ENCODE results near the gene RTKN. TPM values are rescaled to one million over a fixed set of nuclear protein-coding genes. Genes with fewer than 3 reads are reported as not detected.

RTKN gene
- total and polyA plus RNA-seq, 2 of the 13 experiments (the other 11 are each of a cell fraction or from before 2014, with no cell fraction given) = 159 to 166 TPM

DNA sequence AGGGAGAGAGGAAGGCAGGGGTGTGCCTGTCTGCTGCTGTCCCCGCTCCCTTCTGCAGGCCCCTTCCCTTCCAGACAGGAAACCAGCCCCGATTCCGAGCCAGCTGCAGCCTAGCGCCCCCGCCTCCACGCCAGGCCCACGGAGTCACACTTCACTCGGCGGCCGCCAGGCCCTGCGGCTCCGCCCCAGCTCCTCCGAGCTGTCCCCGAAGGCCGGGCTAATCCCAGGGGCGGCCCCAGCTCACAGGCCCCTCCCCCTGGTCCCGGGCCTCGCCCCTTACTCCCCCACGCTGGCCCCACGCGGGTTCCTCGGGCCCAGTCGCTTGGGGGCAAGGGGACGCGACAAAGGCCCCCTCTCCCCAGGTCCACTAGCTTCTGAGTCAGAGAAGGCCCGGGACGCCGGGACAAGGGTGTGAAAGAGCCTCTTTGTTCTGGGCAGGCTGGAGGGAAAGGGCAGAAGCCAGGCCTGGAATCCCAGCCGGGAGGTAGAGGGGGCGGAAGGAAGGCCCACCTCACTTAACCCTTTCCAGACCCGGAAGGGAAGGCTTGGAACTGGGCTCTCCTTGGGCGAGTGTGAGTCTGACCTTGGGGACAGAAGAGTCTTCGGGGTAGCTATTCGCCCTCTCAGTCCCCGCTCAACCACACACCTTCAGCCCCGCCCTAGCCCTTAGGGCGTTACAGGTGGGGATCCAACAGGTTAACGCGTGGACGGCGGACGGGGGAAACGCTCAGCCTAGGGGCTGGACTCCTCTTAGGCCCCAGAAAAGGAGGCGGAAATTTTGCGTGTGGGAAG, 1.2 kb downstream of the RTKN start (continued):
- TF ChIP-seq NR2F1 (CRISPR knock-in tag; IDR thresholded peaks at IDR 0.05) = peak in 1 of 2 experiments; percentile 69; a peak in 1 of 4 replicates
- TF ChIP-seq ZNF773 (CRISPR knock-in tag; IDR thresholded peaks at IDR 0.05; ENCODE audit: borderline replicate concordance) = no peak; the same call in 1 of the 2 replicates
- TF ChIP-seq, protein P1, sequence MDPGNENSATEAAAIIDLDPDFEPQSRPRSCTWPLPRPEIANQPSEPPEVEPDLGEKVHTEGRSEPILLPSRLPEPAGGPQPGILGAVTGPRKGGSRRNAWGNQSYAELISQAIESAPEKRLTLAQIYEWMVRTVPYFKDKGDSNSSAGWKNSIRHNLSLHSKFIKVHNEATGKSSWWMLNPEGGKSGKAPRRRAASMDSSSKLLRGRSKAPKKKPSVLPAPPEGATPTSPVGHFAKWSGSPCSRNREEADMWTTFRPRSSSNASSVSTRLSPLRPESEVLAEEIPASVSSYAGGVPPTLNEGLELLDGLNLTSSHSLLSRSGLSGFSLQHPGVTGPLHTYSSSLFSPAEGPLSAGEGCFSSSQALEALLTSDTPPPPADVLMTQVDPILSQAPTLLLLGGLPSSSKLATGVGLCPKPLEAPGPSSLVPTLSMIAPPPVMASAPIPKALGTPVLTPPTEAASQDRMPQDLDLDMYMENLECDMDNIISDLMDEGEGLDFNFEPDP (CRISPR knock-in tag; conservative IDR thresholded peaks at IDR 0.05) = no peak
- no peak for TF ChIP-seq ZNF30 (CRISPR knock-in tag; IDR thresholded peaks at IDR 0.05)
- TF ChIP-seq PHF20 (CRISPR knock-in tag; IDR thresholded peaks at IDR 0.05) = no peak; the same call in none of the 2 replicates
- peak; percentile 90 for TF ChIP-seq REL (CRISPR knock-in tag; conservative IDR thresholded peaks at IDR 0.05)
- TF ChIP-seq, protein P2, sequence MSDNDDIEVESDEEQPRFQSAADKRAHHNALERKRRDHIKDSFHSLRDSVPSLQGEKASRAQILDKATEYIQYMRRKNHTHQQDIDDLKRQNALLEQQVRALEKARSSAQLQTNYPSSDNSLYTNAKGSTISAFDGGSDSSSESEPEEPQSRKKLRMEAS (IDR thresholded peaks at IDR 0.05) = peak; percentile 88
- TF ChIP-seq, protein P3, sequence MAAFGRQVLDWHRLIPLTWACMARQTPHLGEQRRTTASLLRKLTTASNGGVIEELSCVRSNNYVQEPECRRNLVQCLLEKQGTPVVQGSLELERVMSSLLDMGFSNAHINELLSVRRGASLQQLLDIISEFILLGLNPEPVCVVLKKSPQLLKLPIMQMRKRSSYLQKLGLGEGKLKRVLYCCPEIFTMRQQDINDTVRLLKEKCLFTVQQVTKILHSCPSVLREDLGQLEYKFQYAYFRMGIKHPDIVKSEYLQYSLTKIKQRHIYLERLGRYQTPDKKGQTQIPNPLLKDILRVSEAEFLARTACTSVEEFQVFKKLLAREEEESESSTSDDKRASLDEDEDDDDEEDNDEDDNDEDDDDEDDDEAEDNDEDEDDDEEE (CRISPR knock-in tag; IDR thresholded peaks at IDR 0.05) = peak; percentile 86; the same call in 1 of the 2 replicates
- TF ChIP-seq ZNF598 (CRISPR knock-in tag; IDR thresholded peaks at IDR 0.05; ENCODE audit: borderline replicate concordance) = no peak
- no peak for TF ChIP-seq MBNL3 (CRISPR knock-in tag; conservative IDR thresholded peaks at IDR 0.05)
- TF ChIP-seq ZNF672 (CRISPR knock-in tag; IDR thresholded peaks at IDR 0.05) = no peak
- TF ChIP-seq ZBTB38 (CRISPR knock-in tag; IDR thresholded peaks at IDR 0.05) = peak; percentile 91
- TF ChIP-seq, protein P4, sequence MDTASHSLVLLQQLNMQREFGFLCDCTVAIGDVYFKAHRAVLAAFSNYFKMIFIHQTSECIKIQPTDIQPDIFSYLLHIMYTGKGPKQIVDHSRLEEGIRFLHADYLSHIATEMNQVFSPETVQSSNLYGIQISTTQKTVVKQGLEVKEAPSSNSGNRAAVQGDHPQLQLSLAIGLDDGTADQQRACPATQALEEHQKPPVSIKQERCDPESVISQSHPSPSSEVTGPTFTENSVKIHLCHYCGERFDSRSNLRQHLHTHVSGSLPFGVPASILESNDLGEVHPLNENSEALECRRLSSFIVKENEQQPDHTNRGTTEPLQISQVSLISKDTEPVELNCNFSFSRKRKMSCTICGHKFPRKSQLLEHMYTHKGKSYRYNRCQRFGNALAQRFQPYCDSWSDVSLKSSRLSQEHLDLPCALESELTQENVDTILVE (CRISPR knock-in tag; IDR thresholded peaks at IDR 0.05) = peak; percentile 82; the same call in 1 of the 2 replicates
- TF ChIP-seq TCF12 (IDR thresholded peaks at IDR 0.05) = no peak
- TF ChIP-seq TCF12 (CRISPR knock-in tag; IDR thresholded peaks at IDR 0.05) = peak; percentile 83
- TF ChIP-seq MAZ (IDR thresholded peaks at IDR 0.05; ENCODE audit: borderline replicate concordance, low read depth, low read length) = peak; percentile 77; the same call in 1 of the 2 replicates
- TF ChIP-seq MAZ (CRISPR knock-in tag; IDR thresholded peaks at IDR 0.05; ENCODE audit: low read depth) = no peak; the same call in none of the 2 replicates
- TF ChIP-seq, protein P5, sequence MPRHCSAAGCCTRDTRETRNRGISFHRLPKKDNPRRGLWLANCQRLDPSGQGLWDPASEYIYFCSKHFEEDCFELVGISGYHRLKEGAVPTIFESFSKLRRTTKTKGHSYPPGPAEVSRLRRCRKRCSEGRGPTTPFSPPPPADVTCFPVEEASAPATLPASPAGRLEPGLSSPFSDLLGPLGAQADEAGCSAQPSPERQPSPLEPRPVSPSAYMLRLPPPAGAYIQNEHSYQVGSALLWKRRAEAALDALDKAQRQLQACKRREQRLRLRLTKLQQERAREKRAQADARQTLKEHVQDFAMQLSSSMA (CRISPR knock-in tag; IDR thresholded peaks at IDR 0.05) = 0 out of 2 replicates have a peak, but pooled peaks have one; percentile 18
- TF ChIP-seq ZNF879 (CRISPR knock-in tag; IDR thresholded peaks at IDR 0.05) = peak; percentile 65; the same call in 1 of the 2 replicates
- TF ChIP-seq CEBPG (CRISPR knock-in tag; IDR thresholded peaks at IDR 0.05) = no peak; the same call in 1 of the 2 replicates
- no peak for TF ChIP-seq ATF7 (IDR thresholded peaks at IDR 0.05)
- no peak; the same call in 1 of the 2 replicates for TF ChIP-seq ATF7 (CRISPR knock-in tag; IDR thresholded peaks at IDR 0.05)
- peak; percentile 95; the same call in 1 of the 2 replicates for TF ChIP-seq HOXA5 (CRISPR knock-in tag; IDR thresholded peaks at IDR 0.05)
- TF ChIP-seq NCOR1 (IDR thresholded peaks at IDR 0.05; ENCODE audit: borderline replicate concordance, low read length) = no peak; the same call in 1 of the 2 replicates
- peak; percentile 68 for TF ChIP-seq MEF2D (CRISPR knock-in tag; IDR thresholded peaks at IDR 0.05)
- TF ChIP-seq ZC3H13 (CRISPR knock-in tag; IDR thresholded peaks at IDR 0.05) = peak; percentile 96
